Measurements from ENCODE around the gene SPATA13.

The SPATA13 gene

DNA sequence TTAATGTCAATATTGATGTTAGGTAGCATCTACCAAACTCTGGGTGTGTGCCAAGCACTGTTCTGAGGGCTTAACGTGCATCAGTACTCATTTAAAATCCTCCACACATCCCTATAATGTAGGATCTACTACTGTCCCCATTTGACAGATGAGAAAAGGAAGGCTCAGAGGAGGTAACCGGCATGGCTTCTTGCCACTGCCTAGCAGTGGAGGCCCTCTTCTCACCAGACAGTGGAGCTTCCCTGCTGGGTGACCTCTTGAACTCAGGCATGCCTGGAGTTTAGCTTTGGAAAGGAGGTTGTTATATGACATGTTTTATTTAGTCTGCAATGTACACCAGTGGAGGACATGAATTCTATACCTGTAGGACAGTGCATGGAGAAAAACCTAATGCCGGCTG lies 2.1 kb downstream of the SPATA13 start:
- peak overlapping the region; percentile 83 to 89 (median 87) for H3K4me3 Mint-ChIP-seq
- no peaks in the 10 kb centered on the region for H3K9me3 Mint-ChIP-seq
- peaks cover 25% of the 10 kb centered on the region for H3K4me1 Mint-ChIP-seq
- H3K27me3 Mint-ChIP-seq (ENCODE audit: low read depth): peaks cover 26% of the 10 kb centered on the region
- H3K36me3 Mint-ChIP-seq (ENCODE audit: low read depth): peaks cover 8% of the 10 kb centered on the region
- H3K27ac Mint-ChIP-seq: peak overlapping the region; percentile 27 to 72 (median 30)
- TF ChIP-seq, protein P1, sequence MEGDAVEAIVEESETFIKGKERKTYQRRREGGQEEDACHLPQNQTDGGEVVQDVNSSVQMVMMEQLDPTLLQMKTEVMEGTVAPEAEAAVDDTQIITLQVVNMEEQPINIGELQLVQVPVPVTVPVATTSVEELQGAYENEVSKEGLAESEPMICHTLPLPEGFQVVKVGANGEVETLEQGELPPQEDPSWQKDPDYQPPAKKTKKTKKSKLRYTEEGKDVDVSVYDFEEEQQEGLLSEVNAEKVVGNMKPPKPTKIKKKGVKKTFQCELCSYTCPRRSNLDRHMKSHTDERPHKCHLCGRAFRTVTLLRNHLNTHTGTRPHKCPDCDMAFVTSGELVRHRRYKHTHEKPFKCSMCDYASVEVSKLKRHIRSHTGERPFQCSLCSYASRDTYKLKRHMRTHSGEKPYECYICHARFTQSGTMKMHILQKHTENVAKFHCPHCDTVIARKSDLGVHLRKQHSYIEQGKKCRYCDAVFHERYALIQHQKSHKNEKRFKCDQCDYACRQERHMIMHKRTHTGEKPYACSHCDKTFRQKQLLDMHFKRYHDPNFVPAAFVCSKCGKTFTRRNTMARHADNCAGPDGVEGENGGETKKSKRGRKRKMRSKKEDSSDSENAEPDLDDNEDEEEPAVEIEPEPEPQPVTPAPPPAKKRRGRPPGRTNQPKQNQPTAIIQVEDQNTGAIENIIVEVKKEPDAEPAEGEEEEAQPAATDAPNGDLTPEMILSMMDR (IDR thresholded peaks at IDR 0.05; ENCODE audit: unreplicated experiment in 3 of 3): no peak

DNA sequence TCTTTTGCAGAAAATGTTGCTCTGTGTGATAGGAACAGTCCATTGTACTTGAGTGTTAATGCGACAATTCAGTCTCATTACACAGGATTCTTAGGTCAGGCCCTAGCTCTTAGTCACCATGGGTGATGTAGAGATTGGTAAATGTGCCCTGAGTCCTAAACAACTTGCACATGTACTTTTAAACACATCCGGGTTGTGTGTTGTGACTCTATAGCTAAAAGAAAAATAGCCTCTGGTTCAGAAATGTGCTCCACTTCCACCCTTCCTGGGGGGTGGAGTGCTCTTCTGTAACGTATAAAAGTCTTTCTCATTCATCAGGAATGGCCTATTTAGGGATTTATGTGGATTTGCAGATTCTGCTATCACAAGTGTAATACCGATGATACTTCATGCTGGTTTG lies 5.2 kb downstream of the SPATA13 start:
- Mint-ChIP-seq H3K4me1 (peaks cover 44% of the 10 kb centered on the region), H3K27ac (no peak overlapping the region), H3K9me3 (no peaks in the 10 kb centered on the region), H3K4me3 (no peak overlapping the region), H3K27me3 (ENCODE audit: low read depth) (peaks cover 26% of the 10 kb centered on the region), H3K36me3 (ENCODE audit: low read depth) (peaks cover 9% of the 10 kb centered on the region)
- TF ChIP-seq, protein P1 (IDR thresholded peaks at IDR 0.05; ENCODE audit: unreplicated experiment in 3 of 3): no peak

DNA sequence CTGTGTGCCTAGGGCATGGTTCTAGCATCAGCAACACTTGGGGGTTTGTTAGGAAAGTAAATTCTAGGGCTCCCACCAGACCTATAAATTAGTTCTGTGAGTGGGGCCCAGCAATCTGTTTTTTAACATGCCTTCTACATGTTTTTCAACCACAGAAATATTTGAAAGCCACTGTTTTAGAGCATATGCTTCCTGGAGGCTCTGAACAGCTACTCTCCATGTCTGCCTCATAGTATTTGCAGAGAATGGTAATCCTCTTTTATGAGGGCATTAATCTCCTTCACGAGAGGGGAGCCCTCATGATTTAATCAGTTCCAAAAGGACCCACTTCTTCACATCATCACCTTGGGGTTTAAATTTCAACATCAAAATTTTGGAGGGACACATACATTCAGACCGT lies 6.0 kb downstream of the SPATA13 start:
- H3K9me3 Mint-ChIP-seq: no peaks in the 10 kb centered on the region
- no peak overlapping the region for H3K27ac Mint-ChIP-seq
- TF ChIP-seq, protein P1 (IDR thresholded peaks at IDR 0.05; ENCODE audit: unreplicated experiment in 3 of 3): no peak
- peaks cover 22% of the 10 kb centered on the region for H3K27me3 Mint-ChIP-seq (ENCODE audit: low read depth)
- H3K4me3 Mint-ChIP-seq: no peak overlapping the region
- peaks cover 13% of the 10 kb centered on the region for H3K36me3 Mint-ChIP-seq (ENCODE audit: low read depth)
- peaks cover 43% of the 10 kb centered on the region for H3K4me1 Mint-ChIP-seq

DNA sequence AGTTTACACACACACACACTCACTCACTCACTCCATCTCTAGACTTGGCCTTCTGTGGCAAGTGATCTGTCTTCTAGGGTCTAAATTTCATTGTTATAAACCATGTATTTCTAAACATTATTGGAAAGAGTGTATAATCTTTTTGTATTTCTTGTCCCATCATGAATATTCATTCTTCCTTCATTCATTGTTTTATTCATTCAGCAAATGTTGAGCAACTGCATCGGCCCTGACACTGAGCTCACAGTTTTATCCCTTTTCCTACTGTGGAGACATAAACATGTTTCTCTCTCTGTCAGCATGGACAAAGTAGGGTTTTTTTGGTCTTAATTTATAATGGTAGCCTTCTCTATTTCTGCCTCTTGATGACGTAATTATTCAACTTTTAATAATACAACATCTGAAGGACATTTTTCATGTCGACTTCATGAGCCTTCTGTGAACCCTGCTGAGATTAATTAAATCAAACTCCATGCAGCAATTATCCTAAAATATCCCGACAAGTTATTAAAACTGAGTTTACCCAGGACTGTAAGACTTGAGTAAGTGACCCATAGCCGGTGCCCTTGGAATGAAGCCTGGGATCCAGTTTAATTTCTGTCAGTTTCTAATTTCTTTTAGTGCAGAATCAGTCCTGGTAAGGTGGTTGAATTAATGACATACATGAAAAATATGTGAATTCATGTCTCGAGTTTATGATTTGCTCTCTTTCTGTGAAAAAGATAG lies 7.3 kb downstream of the SPATA13 start:
- H3K36me3 Mint-ChIP-seq (ENCODE audit: low read depth): peaks cover 16% of the 10 kb centered on the region
- H3K4me3 Mint-ChIP-seq: no peak overlapping the region
- TF ChIP-seq, protein P1 (IDR thresholded peaks at IDR 0.05; ENCODE audit: unreplicated experiment in 3 of 3): no peak
- H3K27ac Mint-ChIP-seq: peak overlapping the region; percentile 36 to 73 (median 39)
- H3K4me1 Mint-ChIP-seq: peaks cover 31% of the 10 kb centered on the region
- peaks cover 10% of the 10 kb centered on the region for H3K27me3 Mint-ChIP-seq (ENCODE audit: low read depth)
- no peaks in the 10 kb centered on the region for H3K9me3 Mint-ChIP-seq

DNA sequence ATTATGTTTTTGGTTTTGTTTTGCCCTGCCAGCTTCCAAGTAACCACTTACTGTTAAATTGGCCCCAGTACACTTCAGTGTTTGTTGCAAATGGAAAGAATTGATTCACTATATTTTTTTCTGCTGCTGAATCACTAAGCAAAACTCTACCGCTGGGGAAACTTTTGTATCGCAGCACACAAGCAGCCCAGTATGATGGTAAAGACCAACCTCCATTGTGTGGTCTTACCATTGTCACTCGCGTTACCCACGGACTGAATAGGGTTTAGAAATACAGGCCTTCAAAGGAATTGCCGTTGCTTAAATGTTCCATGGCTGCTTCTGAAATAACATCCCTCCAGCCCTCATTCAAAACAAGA lies 7.9 kb downstream of the SPATA13 start:
- Mint-ChIP-seq H3K27ac (peak overlapping the region; percentile 36 to 73 (median 39)), H3K9me3 (no peaks in the 10 kb centered on the region), H3K4me3 (no peak overlapping the region), H3K36me3 (ENCODE audit: low read depth) (peaks cover 17% of the 10 kb centered on the region), H3K27me3 (ENCODE audit: low read depth) (peaks cover 9% of the 10 kb centered on the region), H3K4me1 (peaks cover 30% of the 10 kb centered on the region)
- TF ChIP-seq, protein P1 (IDR thresholded peaks at IDR 0.05; ENCODE audit: unreplicated experiment in 3 of 3): no peak

DNA sequence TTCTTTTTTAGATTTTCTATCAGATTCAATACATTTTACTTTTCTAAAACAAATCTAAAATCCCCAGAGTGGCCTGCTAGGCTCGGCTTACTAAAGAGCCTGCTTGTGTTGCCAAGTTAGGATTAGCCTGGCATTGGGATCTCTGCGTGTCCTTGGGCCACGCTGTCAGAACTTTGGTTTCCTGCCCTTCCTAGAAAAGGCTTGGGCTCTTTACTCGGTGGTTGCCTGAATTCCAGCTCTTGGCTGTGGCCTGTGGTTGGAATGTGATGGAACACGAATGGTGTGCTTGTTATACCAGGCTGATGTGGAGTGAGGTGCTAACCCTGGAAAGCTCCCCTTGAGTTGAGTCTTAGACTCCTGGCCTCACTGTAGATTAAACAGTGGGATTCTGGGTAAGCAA lies 8.5 kb downstream of the SPATA13 start:
- TF ChIP-seq, protein P1 (IDR thresholded peaks at IDR 0.05; ENCODE audit: unreplicated experiment in 3 of 3): no peak
- H3K27me3 Mint-ChIP-seq (ENCODE audit: low read depth): peaks cover 3% of the 10 kb centered on the region

More for the DNA sequence above, 8.5 kb downstream of the SPATA13 start:
- H3K27ac Mint-ChIP-seq: no peak overlapping the region
- H3K36me3 Mint-ChIP-seq (ENCODE audit: low read depth): peaks cover 17% of the 10 kb centered on the region
- H3K4me3 Mint-ChIP-seq: no peak overlapping the region
- no peaks in the 10 kb centered on the region for H3K9me3 Mint-ChIP-seq
- H3K4me1 Mint-ChIP-seq: peaks cover 32% of the 10 kb centered on the region
